Measurements from ENCODE around the gene SNAPC1. TPM values are rescaled to one million over a fixed set of nuclear protein-coding genes. Genes with fewer than 3 reads are reported as not detected.

The SNAPC1 gene
- total and polyA plus RNA-seq, 2 of the 13 experiments (the other 11 are each of a cell fraction or from before 2014, with no cell fraction given) = 2.6 to 8.5 TPM

GRCh38 chr14:61742371-61742770, 19.8 kb upstream of the SNAPC1 start:
- H3K27me3 ChIP-seq (ENCODE audit: control insufficient read depth in 1 of 2, insufficient read depth in 2 of 2, low read length in 2 of 2) = no peaks in the 10 kb centered on the region
- H3K9ac ChIP-seq (ENCODE audit: insufficient read depth, low read depth, low read length) = no peak overlapping the region
- H3K9me3 ChIP-seq (ENCODE audit: low read length) = no peaks in the 10 kb centered on the region
- no peak overlapping the region for H3K27ac ChIP-seq (ENCODE audit: extremely low read length, insufficient read depth, low read length)
- ChIA-PET POLR2A (interaction anchor here (1.2 kb wide), 1 partner anchor 20 kb away, joined by 5 read pairs; the partner anchor contains the start of gene SNAPC1), CTCF (ENCODE audit: low intra/inter-chr PET ratio, low total read pairs) (no interaction called here)
- BruUV-seq (replicated peaks) = no TSS peak
- peaks cover 11 to 81% of the 10 kb centered on the region in 2 experiments for H3K36me3 ChIP-seq (replicated peaks in 1 of 2; ENCODE audit: control insufficient read depth in 1 of 2, insufficient read depth in 2 of 2, low read length in 2 of 2)
- FAIRE-seq = no peak
- no peaks in the 10 kb centered on the region for H3K79me2 ChIP-seq (ENCODE audit: insufficient read depth, low read length)
- in situ Hi-C loops (cut with HindIII; ENCODE audit: extremely low pct_ligation_motif_present, low pct_unique_long_range_greater_than_20kb) = no loop called here
- H3K4me3 ChIP-seq (replicated peaks in 1 of 3; ENCODE audit: insufficient read depth in 1 of 3, low read depth in 2 of 3, low read length in 3 of 3) = no peak overlapping the region
- no peak for ATAC-seq
- H2AFZ ChIP-seq (ENCODE audit: low read length) = no peak overlapping the region
- 99% methylated on average over 6 of the region's 6 CpGs for WGBS (ENCODE audit: low lambda C conversion rate)
- TF ChIP-seq RXRB (CRISPR knock-in tag; IDR thresholded peaks at IDR 0.05; ENCODE audit: borderline replicate concordance) (no peak), RBM22 (optimal IDR thresholded peaks at IDR 0.05; ENCODE audit: low read length) (peak; percentile 38)
- TF ChIP-seq, protein P1, sequence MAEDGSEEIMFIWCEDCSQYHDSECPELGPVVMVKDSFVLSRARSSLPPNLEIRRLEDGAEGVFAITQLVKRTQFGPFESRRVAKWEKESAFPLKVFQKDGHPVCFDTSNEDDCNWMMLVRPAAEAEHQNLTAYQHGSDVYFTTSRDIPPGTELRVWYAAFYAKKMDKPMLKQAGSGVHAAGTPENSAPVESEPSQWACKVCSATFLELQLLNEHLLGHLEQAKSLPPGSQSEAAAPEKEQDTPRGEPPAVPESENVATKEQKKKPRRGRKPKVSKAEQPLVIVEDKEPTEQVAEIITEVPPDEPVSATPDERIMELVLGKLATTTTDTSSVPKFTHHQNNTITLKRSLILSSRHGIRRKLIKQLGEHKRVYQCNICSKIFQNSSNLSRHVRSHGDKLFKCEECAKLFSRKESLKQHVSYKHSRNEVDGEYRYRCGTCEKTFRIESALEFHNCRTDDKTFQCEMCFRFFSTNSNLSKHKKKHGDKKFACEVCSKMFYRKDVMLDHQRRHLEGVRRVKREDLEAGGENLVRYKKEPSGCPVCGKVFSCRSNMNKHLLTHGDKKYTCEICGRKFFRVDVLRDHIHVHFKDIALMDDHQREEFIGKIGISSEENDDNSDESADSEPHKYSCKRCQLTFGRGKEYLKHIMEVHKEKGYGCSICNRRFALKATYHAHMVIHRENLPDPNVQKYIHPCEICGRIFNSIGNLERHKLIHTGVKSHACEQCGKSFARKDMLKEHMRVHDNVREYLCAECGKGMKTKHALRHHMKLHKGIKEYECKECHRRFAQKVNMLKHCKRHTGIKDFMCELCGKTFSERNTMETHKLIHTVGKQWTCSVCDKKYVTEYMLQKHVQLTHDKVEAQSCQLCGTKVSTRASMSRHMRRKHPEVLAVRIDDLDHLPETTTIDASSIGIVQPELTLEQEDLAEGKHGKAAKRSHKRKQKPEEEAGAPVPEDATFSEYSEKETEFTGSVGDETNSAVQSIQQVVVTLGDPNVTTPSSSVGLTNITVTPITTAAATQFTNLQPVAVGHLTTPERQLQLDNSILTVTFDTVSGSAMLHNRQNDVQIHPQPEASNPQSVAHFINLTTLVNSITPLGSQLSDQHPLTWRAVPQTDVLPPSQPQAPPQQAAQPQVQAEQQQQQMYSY (CRISPR knock-in tag; IDR thresholded peaks at IDR 0.05) = no peak
- no peak for DNase-seq (ENCODE audit: low spot score)
- intact Hi-C loops (cut with micrococcal nuclease; ENCODE audit: unreplicated experiment) = no loop called here
- H3K4me2 ChIP-seq (ENCODE audit: low read depth, low read length) = no peak overlapping the region
- no peaks in the 10 kb centered on the region for H4K20me1 ChIP-seq (ENCODE audit: insufficient read depth, low read length)
- no peaks in the 10 kb centered on the region for H3K4me1 ChIP-seq (ENCODE audit: insufficient read depth, low read length)

- DNase-seq (ENCODE audit: low spot score) (no peak), FAIRE-seq (no peak), ATAC-seq (no peak)
- H3K79me2 ChIP-seq (ENCODE audit: insufficient read depth, low read length) = no peaks in the 10 kb centered on the region
- no peak overlapping the region for H3K4me3 ChIP-seq (replicated peaks in 1 of 3; ENCODE audit: insufficient read depth in 1 of 3, low read depth in 2 of 3, low read length in 3 of 3)
- no peak overlapping the region for H3K4me2 ChIP-seq (ENCODE audit: low read depth, low read length)
- BruUV-seq (replicated peaks) = no TSS peak
- ChIA-PET CTCF (ENCODE audit: low intra/inter-chr PET ratio, low total read pairs) (no interaction called here), POLR2A (no interaction called here)
- in situ Hi-C loops (cut with HindIII; ENCODE audit: extremely low pct_ligation_motif_present, low pct_unique_long_range_greater_than_20kb) = no loop called here
- H3K27ac ChIP-seq (ENCODE audit: extremely low read length, insufficient read depth, low read length) = no peak overlapping the region
- no peaks in the 10 kb centered on the region for H4K20me1 ChIP-seq (ENCODE audit: insufficient read depth, low read length)
- 99% methylated on average over 5 of the region's 5 CpGs for WGBS (ENCODE audit: low lambda C conversion rate)
- H3K9ac ChIP-seq (ENCODE audit: insufficient read depth, low read depth, low read length) = no peak overlapping the region
- intact Hi-C loops (cut with micrococcal nuclease; ENCODE audit: unreplicated experiment) = no loop called here
- no peaks in the 10 kb centered on the region for H3K27me3 ChIP-seq (ENCODE audit: control insufficient read depth in 1 of 2, insufficient read depth in 2 of 2, low read length in 2 of 2)
- H3K9me3 ChIP-seq (ENCODE audit: low read length) = no peaks in the 10 kb centered on the region
- H3K36me3 ChIP-seq (replicated peaks in 1 of 2; ENCODE audit: control insufficient read depth in 1 of 2, insufficient read depth in 2 of 2, low read length in 2 of 2) = peaks cover 8 to 74% of the 10 kb centered on the region in 2 experiments
- no peak overlapping the region for H2AFZ ChIP-seq (ENCODE audit: low read length)
- peaks cover 4% of the 10 kb centered on the region for H3K4me1 ChIP-seq (ENCODE audit: insufficient read depth, low read length)
- TF ChIP-seq ZSCAN12 (CRISPR knock-in tag; IDR thresholded peaks at IDR 0.05) (no peak), NFRKB (IDR thresholded peaks at IDR 0.05) (no peak), ZNF788 (CRISPR knock-in tag; IDR thresholded peaks at IDR 0.05; ENCODE audit: borderline replicate concordance) (no peak), ZMYM3 (CRISPR knock-in tag; IDR thresholded peaks at IDR 0.05) (no peak), DNMT3B (CRISPR knock-in tag; conservative IDR thresholded peaks at IDR 0.05) (no peak), KDM1A (CRISPR knock-in tag; IDR thresholded peaks at IDR 0.05) (no peak), ZC3H13 (CRISPR knock-in tag; IDR thresholded peaks at IDR 0.05) (no peak), ZNF577 (CRISPR knock-in tag; IDR thresholded peaks at IDR 0.05; ENCODE audit: borderline replicate concordance, low read depth) (no peak), ATRX (CRISPR knock-in tag; IDR thresholded peaks at IDR 0.05; ENCODE audit: borderline replicate concordance) (no peak), ZMAT3 (CRISPR knock-in tag; conservative IDR thresholded peaks at IDR 0.05) (no peak), NR2F2 (IDR thresholded peaks at IDR 0.05; ENCODE audit: borderline replicate concordance, low read depth) (no peak)
Observed at GRCh38 chr14:61744238-61744637, 18.0 kb upstream of the SNAPC1 start.
